ENCODE data around the gene RSPO4.

The RSPO4 gene

DNA sequence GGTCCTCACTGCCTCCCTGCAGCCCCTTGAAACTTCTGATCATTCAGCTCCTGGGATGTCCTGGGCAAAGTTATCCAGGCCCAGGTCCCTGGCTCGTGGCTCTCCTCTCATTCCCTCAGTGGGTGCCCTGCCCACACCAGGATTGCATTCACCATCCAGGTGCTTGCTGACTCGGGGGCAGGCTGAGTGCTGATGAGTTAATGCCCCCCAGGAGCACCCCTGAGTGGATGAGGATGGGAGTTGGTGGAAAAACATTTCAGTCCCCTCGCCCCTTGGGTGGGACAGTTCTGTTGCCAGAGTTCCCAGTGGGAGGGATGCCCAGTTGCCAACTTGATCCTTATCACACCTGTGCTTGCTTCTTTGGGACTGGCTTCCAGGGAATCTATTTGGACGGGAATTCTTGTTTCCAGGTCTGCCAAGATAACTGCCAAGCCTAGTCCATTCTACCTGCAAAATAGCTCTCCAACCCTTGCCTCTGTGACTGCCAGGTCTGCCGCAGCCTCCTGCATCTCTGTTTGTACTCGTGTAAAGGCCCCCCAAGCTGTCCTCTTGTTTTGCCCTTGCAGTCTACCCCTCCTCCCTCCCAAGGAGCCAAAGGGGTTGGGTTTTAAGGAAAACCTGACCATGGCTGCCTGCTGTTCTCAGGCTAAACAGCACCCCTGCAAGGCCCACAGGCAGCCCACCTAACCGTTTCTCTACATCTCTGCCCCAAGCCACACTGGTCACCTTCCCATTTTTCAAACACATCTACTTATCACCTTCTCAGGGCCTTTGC lies 11.6 kb upstream of the RSPO4 start:
- in situ Hi-C loops (cut with HindIII; ENCODE audit: low pct_ligation_motif_present, low sequenced_read_pairs): no loop called here
- Histone ChIP-seq H3K27ac (no peak overlapping the region), H3K4me3 (ENCODE audit: low read depth, low read length) (no peak overlapping the region), H3K36me3 (replicated peaks) (no peaks in the 10 kb centered on the region), H3K27me3 (replicated peaks) (no peaks in the 10 kb centered on the region)
- DNase-seq: no peak
- no peak for TF ChIP-seq CTCF (IDR thresholded peaks at IDR 0.05; ENCODE audit: low read depth, low read length, missing control alignments)

GRCh38 chr20:1012359-1013168 lies 10.5 kb upstream of the RSPO4 start:
- no peak for TF ChIP-seq CTCF (IDR thresholded peaks at IDR 0.05; ENCODE audit: low read depth, low read length, missing control alignments)
- Histone ChIP-seq H3K4me3 (ENCODE audit: low read depth, low read length) (no peak overlapping the region), H3K36me3 (replicated peaks) (no peaks in the 10 kb centered on the region), H3K27ac (no peak overlapping the region), H3K27me3 (replicated peaks) (no peaks in the 10 kb centered on the region)
- no peak for DNase-seq
- in situ Hi-C loops (cut with HindIII; ENCODE audit: low pct_ligation_motif_present, low sequenced_read_pairs): no loop called here

DNA sequence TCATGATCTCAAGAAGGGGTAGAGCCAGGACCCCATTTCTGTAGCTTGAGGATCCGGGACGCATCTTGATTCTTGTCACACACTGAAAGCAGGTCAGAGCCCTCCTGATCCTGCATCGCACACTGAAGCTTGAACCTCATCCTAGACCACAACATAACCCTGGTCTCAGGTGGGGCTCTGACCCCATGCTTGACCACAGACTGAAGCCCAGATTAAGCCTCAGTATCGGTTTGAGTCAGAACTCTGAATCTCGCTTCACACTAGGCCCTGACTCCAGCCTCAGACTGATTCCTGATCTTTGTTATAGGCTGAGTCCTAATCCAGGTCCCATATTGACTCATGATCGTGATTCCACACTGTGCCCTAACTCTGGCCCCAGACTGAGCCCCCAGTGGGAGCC lies 8.5 kb upstream of the RSPO4 start:
- in situ Hi-C loops (cut with HindIII; ENCODE audit: low pct_ligation_motif_present, low sequenced_read_pairs): no loop called here
- no peak for TF ChIP-seq CTCF (IDR thresholded peaks at IDR 0.05; ENCODE audit: low read depth, low read length, missing control alignments)
- H3K27me3 ChIP-seq (replicated peaks): no peaks in the 10 kb centered on the region
- DNase-seq: no peak
- H3K4me3 ChIP-seq (ENCODE audit: low read depth, low read length): no peak overlapping the region
- no peak overlapping the region for H3K27ac ChIP-seq
- H3K36me3 ChIP-seq (replicated peaks): no peaks in the 10 kb centered on the region

- no peak overlapping the region for H3K4me3 ChIP-seq (ENCODE audit: low read depth, low read length)
- in situ Hi-C loops (cut with HindIII; ENCODE audit: low pct_ligation_motif_present, low sequenced_read_pairs): no loop called here
- H3K27me3 ChIP-seq (replicated peaks): peaks cover 21% of the 10 kb centered on the region
- H3K27ac ChIP-seq: no peak overlapping the region
- TF ChIP-seq CTCF (IDR thresholded peaks at IDR 0.05; ENCODE audit: low read depth, low read length, missing control alignments): no peak
- H3K36me3 ChIP-seq (replicated peaks): no peaks in the 10 kb centered on the region
- DNase-seq: peak; percentile 30
These were observed 3.4 kb upstream of the RSPO4 start for GRCh38 chr20:1005452-1006027.

DNA sequence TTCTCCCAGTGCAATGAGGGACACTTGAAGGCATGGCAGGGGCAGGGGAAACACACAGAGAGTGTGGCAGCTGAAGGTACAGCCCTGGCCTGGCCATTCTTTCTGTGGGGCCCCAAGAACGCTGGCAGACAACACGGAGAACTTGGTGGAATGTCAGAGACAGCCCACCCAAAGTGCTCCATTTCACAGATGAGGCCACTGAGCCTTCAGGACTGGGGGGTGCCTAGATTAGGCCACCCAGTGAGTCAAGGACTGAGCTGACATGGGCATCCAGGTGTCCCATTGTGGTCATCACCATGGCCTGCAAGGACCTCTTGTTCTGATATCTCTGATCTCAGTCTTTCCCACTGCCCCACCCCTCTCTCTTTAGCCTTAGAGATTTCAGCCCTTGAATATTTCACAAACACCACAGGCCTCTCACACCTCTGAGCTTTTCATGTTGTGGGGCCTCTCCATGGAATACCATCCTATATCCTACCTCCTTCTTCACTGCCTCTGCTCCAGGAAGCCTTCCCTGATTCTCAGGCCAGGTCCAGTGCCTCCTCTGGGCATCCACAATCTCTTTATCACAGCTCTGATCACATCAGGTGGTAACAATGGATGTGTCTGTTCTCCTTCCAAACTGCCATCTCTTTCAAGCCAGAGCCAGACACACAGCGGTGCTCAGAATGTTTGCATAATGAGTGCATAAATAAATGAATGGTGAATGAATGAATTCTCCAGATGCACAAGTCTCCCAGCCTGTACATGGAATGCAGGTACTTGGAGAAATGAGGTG lies 2.0 kb upstream of the RSPO4 start:
- no peak for TF ChIP-seq CTCF (IDR thresholded peaks at IDR 0.05; ENCODE audit: low read depth, low read length, missing control alignments)
- Histone ChIP-seq H3K27ac (no peak overlapping the region), H3K36me3 (replicated peaks) (no peaks in the 10 kb centered on the region), H3K4me3 (ENCODE audit: low read depth, low read length) (no peak overlapping the region), H3K27me3 (replicated peaks) (peaks cover 21% of the 10 kb centered on the region)
- in situ Hi-C loops (cut with HindIII; ENCODE audit: low pct_ligation_motif_present, low sequenced_read_pairs): no loop called here
- no peak for DNase-seq
